NAMALWA (cell line): ENCODE results near the gene LMF1.
"Not testable (repeated sequence)": the region's sequence is repeated elsewhere in the genome, so short reads cannot be mapped to it uniquely, and the experiment has no call there.

Experiments used
- DNase-seq: peaks from one replicate; pipeline ENCODE4 v3.0.0-alpha.2; 2015; ENCODE audit warnings: low spot score

The LMF1 gene

GRCh38 chr16:850668-851067, 120.1 kb downstream of the LMF1 start:
- no peak for DNase-seq

- no peak for DNase-seq
These were observed 122.1 kb downstream of the LMF1 start for GRCh38 chr16:848510-849253.

- DNase-seq = no peak
These were observed 122.9 kb downstream of the LMF1 start for GRCh38 chr16:847681-848445.

GRCh38 chr16:847151-847550, 123.6 kb downstream of the LMF1 start:
- no peak for DNase-seq

GRCh38 chr16:845351-845745, 125.4 kb downstream of the LMF1 start:
- DNase-seq = no peak

- DNase-seq = no peak
These were observed 126.0 kb downstream of the LMF1 start for GRCh38 chr16:844638-845350.

- no peak for DNase-seq
These were observed 127.0 kb downstream of the LMF1 start for GRCh38 chr16:843771-844170.

- no peak for DNase-seq
These were observed 127.8 kb downstream of the LMF1 start for GRCh38 chr16:842711-843560.

- no peak for DNase-seq
These were observed 128.7 kb downstream of the LMF1 start for GRCh38 chr16:842061-842476.

GRCh38 chr16:841455-842060, 129.2 kb downstream of the LMF1 start:
- no peak for DNase-seq

- no peak for DNase-seq
These were observed 130.0 kb downstream of the LMF1 start for GRCh38 chr16:840561-841454.

- no peak for DNase-seq
These were observed 131.0 kb downstream of the LMF1 start for GRCh38 chr16:839643-840408.

- no peak for DNase-seq
These were observed 132.0 kb downstream of the LMF1 start for GRCh38 chr16:838741-839140.

GRCh38 chr16:836822-837221, 134.0 kb downstream of the LMF1 start:
- not testable (repeated sequence) for DNase-seq

GRCh38 chr16:836221-836620, 134.6 kb downstream of the LMF1 start:
- no peak for DNase-seq

- no peak for DNase-seq
These were observed 135.4 kb downstream of the LMF1 start for GRCh38 chr16:835373-835772.

GRCh38 chr16:833411-833810, 137.4 kb downstream of the LMF1 start:
- DNase-seq = no peak

GRCh38 chr16:832652-833336, 138.0 kb downstream of the LMF1 start:
- DNase-seq = no peak
